GM23338 (cell line): Measurements from ENCODE around the gene IRF2BP2. TPM values are rescaled to one million over a fixed set of nuclear protein-coding genes. Genes with fewer than 3 reads are reported as not detected.

Source experiments
- ATAC-seq: fragments of 200-7000 bp; cut with Tn5 transposase; 3 replicates; pipeline ENCODE4 v1.9.1; 2020
- DNase-seq: peaks from one replicate; pipeline ENCODE4 v3.0.0-alpha.2; 2015; ENCODE audit warnings: low spot score
- H2AFZ ChIP-seq: fragments of 200-600 bp; sonication (generic); 2 replicates; pipeline ENCODE4 v1.8.0; 2016; ENCODE audit warnings: antibody characterized with exemption, mild to moderate bottlenecking, moderate library complexity
- H3F3A ChIP-seq: fragments of 200-600 bp; sonication (generic); replicated peaks from 2 replicates; pipeline ENCODE4 v1.8.0; 2017; ENCODE audit warnings: antibody characterized with exemption, mixed run types, low read depth
- H3K27ac ChIP-seq: fragments of 200-600 bp; sonication (generic); 2 replicates; pipeline ENCODE4 v1.6.1; 2016; ENCODE audit warnings: low read depth
- H3K27me3 ChIP-seq: fragments of 200-600 bp; sonication (generic); 2 replicates; pipeline ENCODE4 v1.8.0; 2016; ENCODE audit warnings: mild to moderate bottlenecking, mixed run types, moderate library complexity; ENCODE audit not compliant: insufficient read depth
- H3K36me3 ChIP-seq: fragments of 200-600 bp; sonication (generic); 2 replicates; pipeline ENCODE4 v1.8.0; 2016; ENCODE audit warnings: mild to moderate bottlenecking; ENCODE audit not compliant: insufficient read depth
- H3K4me1 ChIP-seq: fragments of 200-600 bp; sonication (generic); 2 replicates; pipeline ENCODE4 v1.8.0; 2016; ENCODE audit warnings: mild to moderate bottlenecking, moderate library complexity; ENCODE audit not compliant: insufficient read depth
- H3K4me2 ChIP-seq: fragments of 200-600 bp; sonication (generic); 2 replicates; pipeline ENCODE4 v1.7.1; 2017; ENCODE audit warnings: mixed run types
- H3K4me3 ChIP-seq: fragments of 200-600 bp; sonication (generic); 2 replicates; pipeline ENCODE4 v1.6.1; 2016; ENCODE audit warnings: mixed run types
- H3K79me2 ChIP-seq: fragments of 200-600 bp; sonication (generic); replicated peaks from 2 replicates; pipeline ENCODE4 v1.8.0; 2017; ENCODE audit warnings: mild to moderate bottlenecking; ENCODE audit not compliant: insufficient read depth
- H3K9me2 ChIP-seq: fragments of 200-600 bp; sonication (generic); 2 replicates; pipeline ENCODE4 v1.8.0; 2017; ENCODE audit not compliant: insufficient read depth
- H4K20me1 ChIP-seq: fragments of 200-600 bp; sonication (generic); replicated peaks from 2 replicates; pipeline ENCODE4 v1.8.0; 2017; ENCODE audit warnings: mild to moderate bottlenecking; ENCODE audit not compliant: insufficient read depth
- H3K27ac Mint-ChIP-seq: 2 replicates; pipeline ENCODE4 v1.8.0; 2020; ENCODE audit warnings: inconsistent platforms, mild to moderate bottlenecking, moderate library complexity, mixed read lengths
- H3K27me3 Mint-ChIP-seq: 3 replicates; pipeline ENCODE4 v1.8.0; 2022; ENCODE audit warnings: low read depth, mild to moderate bottlenecking, moderate library complexity, mixed read lengths, inconsistent platforms; ENCODE audit not compliant: insufficient read depth, poor library complexity
- H3K36me3 Mint-ChIP-seq: 3 replicates; pipeline ENCODE4 v1.8.0; 2021; ENCODE audit warnings: low read depth, mild to moderate bottlenecking, inconsistent platforms, moderate library complexity, mixed read lengths
- H3K4me1 Mint-ChIP-seq: 3 replicates; pipeline ENCODE4 v1.8.0; 2020; ENCODE audit warnings: mild to moderate bottlenecking, inconsistent platforms, mixed read lengths
- H3K4me3 Mint-ChIP-seq: 3 replicates; pipeline ENCODE4 v1.8.0; 2021; ENCODE audit warnings: moderate library complexity, mild to moderate bottlenecking, inconsistent platforms, mixed read lengths
- H3K9me3 Mint-ChIP-seq: 3 replicates; pipeline ENCODE4 v1.8.0; 2020; ENCODE audit warnings: moderate library complexity, mild to moderate bottlenecking, inconsistent platforms, mixed read lengths
- CREB1 ChIP-seq: fragments of 250-450 bp; sonication (Bioruptor Pico); IDR thresholded peaks from 2 replicates; pipeline ENCODE4 v1.5.0; 2020; ENCODE audit warnings: low read depth, mild to moderate bottlenecking, moderate library complexity
- CTCF ChIP-seq, 2 experiments: fragments of 200-600 bp in 1 of 2; sonication (generic) in 1 of 2; conservative IDR thresholded peaks; 2 replicates each; pipeline versions ENCODE4 v1.5.1 to v1.6.1; 2016 to 2017; ENCODE audit warnings: antibody characterized with exemption in 2 of 2, low read depth in 2 of 2, mild to moderate bottlenecking in 2 of 2, moderate library complexity in 1 of 2
- ETS1 ChIP-seq: IDR thresholded peaks from 2 replicates; pipeline ENCODE4 v1.6.1; 2016; ENCODE audit warnings: antibody characterized with exemption
- EZH2 ChIP-seq: fragments of 200-600 bp; sonication (generic); IDR thresholded peaks from one replicate; pipeline ENCODE4 v1.8.0; 2017; ENCODE audit warnings: antibody characterized with exemption, mild to moderate bottlenecking, low read depth; ENCODE audit not compliant: unreplicated experiment
- EZH2phosphoT487 ChIP-seq: fragments of 200-600 bp; sonication (generic); IDR thresholded peaks from one replicate; pipeline ENCODE4 v1.8.1; 2018; ENCODE audit warnings: antibody characterized with exemption; ENCODE audit not compliant: unreplicated experiment
- JUNB ChIP-seq: IDR thresholded peaks from one replicate; pipeline ENCODE4 v1.6.1; 2016; ENCODE audit warnings: antibody characterized with exemption; ENCODE audit not compliant: unreplicated experiment
- NANOG ChIP-seq: IDR thresholded peaks from 2 replicates; pipeline ENCODE4 v1.6.1; 2016; ENCODE audit warnings: antibody characterized with exemption, borderline replicate concordance
- POLR2AphosphoS5 ChIP-seq: IDR thresholded peaks from 2 replicates; pipeline ENCODE4 v1.6.1; 2016; ENCODE audit warnings: antibody characterized with exemption, low read depth
- REST ChIP-seq: IDR thresholded peaks from one replicate; pipeline ENCODE4 v1.6.1; 2018; ENCODE audit warnings: antibody characterized with exemption; ENCODE audit not compliant: unreplicated experiment
- STAT1 ChIP-seq: IDR thresholded peaks from one replicate; pipeline ENCODE4 v1.6.1; 2016; ENCODE audit warnings: antibody characterized with exemption; ENCODE audit not compliant: unreplicated experiment
- ZNF114 ChIP-seq: fragments of 250-450 bp; sonication (Bioruptor Pico); IDR thresholded peaks from 2 replicates; pipeline ENCODE4 v1.5.0; 2020; ENCODE audit warnings: mild to moderate bottlenecking, moderate library complexity
- ZNF331 ChIP-seq: fragments of 250-450 bp; sonication (Bioruptor Pico); IDR thresholded peaks from 2 replicates; pipeline ENCODE4 v1.5.0; 2020; ENCODE audit warnings: low read depth, mild to moderate bottlenecking, moderate library complexity
- ZNF462 ChIP-seq: fragments of 250-450 bp; sonication (Bioruptor Pico); IDR thresholded peaks from 2 replicates; pipeline ENCODE4 v1.5.0; 2020; ENCODE audit warnings: mild to moderate bottlenecking, moderate library complexity
- polyA plus RNA-seq: library from polyadenylated mRNA; unstranded; fragments of >200 nt; fragmentation: Nextera tagmentation; extraction: Ambion mirVana; gene quantifications from 2 replicates; pipeline ENCODE4 v1.2.1, GENCODE V29; 2016
- total RNA-seq: library from RNA; depleted of rRNA; stranded (reverse); fragments of >200 nt; shearing (Covaris generic); gene quantifications from 2 replicates; pipeline ENCODE4 v1.2.3, GENCODE V29; 2014

The IRF2BP2 gene
- total and polyA plus RNA-seq, 2 experiments from 2014 or later, result 19.4 to 62.4 TPM

GRCh38 chr1:234614081-234614489, 4.1 kb upstream of the IRF2BP2 start:
- no peak overlapping the region for H3K27ac ChIP-seq
- Mint-ChIP-seq H3K27ac (no peak overlapping the region), H3K4me3 (no peak overlapping the region), H3K27me3 (peaks cover 14% of the 10 kb centered on the region), H3K4me1 (peaks cover 55% of the 10 kb centered on the region), H3K9me3 (peaks cover 3% of the 10 kb centered on the region; the same call in 1 of the 3 replicates), H3K36me3 (peaks cover 3% of the 10 kb centered on the region; the same call in 1 of the 3 replicates)
- H2AFZ ChIP-seq, result no peak overlapping the region
- H3K36me3 ChIP-seq, result no peaks in the 10 kb centered on the region
- no peaks in the 10 kb centered on the region for H3K9me2 ChIP-seq
- no peaks in the 10 kb centered on the region for H4K20me1 ChIP-seq
- H3K4me2 ChIP-seq, result no peak overlapping the region
- TF ChIP-seq EZH2phosphoT487 (no peak), ZNF462 (CRISPR knock-in tag) (no peak), EZH2 (no peak), STAT1 (no peak), JUNB (no peak), NANOG (no peak), CTCF (conservative IDR thresholded peaks at IDR 0.05; ENCODE audit: low read depth in 2 of 2) (no peak), CREB1 (CRISPR knock-in tag) (no peak), ZNF331 (CRISPR knock-in tag) (no peak), ZNF114 (no peak), ETS1 (no peak), POLR2AphosphoS5 (no peak), REST (no peak)
- peaks cover 41% of the 10 kb centered on the region for H3K4me1 ChIP-seq
- ATAC-seq (no peak), DNase-seq (no peak)
- H3K27me3 ChIP-seq, result no peaks in the 10 kb centered on the region
- H3K79me2 ChIP-seq, result peaks cover under 1% of the 10 kb centered on the region; the same call in 1 of the 2 replicates
- no peak overlapping the region for H3K4me3 ChIP-seq
- peaks cover 4% of the 10 kb centered on the region; the same call in 1 of the 2 replicates for H3F3A ChIP-seq
